HG03378 (cell line): Measurements from ENCODE around the gene HEPHL1.
"Not testable (repeated sequence)": the region's sequence is repeated elsewhere in the genome, so short reads cannot be mapped to it uniquely, and the experiment has no call there.

ENCODE experiments used
- ATAC-seq: cut with Tn5 transposase; IDR thresholded peaks from one replicate; pipeline ENCODE4 v1.9.1; 2021; ENCODE audit warnings: mild to moderate bottlenecking, moderate library complexity; ENCODE audit not compliant: unreplicated experiment

Gene HEPHL1, protein sequence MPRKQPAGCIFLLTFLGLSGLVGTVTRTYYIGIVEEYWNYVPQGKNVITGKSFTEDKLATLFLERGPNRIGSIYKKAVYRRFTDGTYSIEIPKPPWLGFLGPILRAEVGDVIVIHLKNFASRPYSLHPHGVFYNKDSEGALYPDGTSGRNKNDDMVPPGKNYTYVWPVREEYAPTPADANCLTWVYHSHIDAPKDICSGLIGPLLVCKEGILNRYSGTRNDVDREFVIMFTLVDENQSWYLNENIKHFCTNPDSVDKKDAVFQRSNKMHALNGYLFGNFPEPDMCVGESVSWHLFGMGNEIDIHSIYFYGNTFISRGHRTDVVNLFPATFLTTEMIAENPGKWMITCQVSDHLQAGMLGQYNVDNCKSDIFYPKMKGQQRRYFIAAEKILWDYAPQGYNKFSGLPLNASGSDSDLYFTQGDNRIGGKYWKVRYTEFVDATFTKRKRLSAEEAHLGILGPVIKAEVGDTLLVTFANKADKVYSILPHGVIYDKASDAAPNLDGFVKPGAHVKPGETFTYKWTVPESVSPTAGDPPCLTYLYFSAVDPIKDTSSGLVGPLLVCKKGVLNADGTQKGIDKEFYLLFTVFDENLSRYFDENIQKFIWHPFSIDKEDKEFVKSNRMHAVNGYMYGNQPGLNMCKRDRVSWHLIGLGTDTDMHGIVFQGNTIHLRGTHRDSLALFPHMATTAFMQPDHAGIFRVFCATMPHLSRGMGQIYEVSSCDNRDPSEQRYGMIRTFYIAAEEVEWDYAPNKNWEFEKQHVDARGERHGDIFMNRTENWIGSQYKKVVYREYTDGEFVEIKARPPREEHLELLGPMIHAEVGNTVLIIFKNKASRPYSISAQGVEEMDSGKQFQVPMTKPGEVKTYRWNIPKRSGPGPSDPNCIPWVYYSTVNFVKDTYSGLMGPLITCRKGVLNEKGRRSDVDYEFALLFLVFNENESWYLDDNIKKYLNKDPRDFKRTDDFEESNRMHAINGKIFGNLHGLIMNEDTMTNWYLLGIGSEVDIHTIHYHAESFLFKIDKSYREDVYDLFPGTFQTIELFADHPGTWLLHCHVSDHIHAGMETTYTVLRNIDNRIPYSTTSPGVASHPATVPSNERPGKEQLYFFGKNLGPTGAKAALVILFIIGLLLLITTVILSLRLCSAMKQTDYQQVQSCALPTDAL

DNA sequence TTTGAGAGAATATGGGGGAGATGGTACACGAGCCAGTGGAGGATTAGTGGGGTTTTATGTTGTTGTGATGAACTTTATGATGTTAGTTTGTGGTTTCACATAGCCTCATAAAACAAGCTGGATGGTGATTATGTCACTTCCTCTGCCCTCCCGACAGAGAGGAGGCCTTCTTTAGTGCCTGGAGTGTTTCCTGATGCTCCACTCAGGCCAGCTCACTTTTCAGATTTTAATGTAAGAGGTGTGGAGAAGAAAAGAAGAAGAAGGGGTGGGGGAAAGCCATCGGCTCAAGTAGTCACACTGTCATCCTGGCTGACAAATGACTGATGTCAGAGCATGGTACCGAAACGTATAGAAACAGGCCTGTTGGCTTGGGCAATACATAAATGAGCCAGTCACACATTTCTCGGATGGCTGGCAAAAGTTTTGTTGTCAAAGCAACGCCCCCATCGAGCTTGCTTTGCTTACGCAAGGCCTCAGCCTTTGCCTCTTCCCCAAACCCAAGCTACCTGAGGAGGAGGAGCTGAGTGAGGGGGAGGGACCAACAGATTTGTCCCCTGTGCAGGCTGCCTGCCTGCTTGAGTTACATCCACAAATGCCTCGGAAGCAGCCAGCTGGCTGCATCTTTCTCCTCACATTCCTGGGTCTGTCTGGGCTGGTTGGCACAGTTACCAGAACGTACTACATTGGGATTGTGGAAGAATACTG lies at the start of gene HEPHL1:
TSS of gene HEPHL1 (plus strand) at position 578 of the 705 bp plus-strand sequence. CDS start at position 593, 15 bp downstream.
- ATAC-seq: no peak

DNA sequence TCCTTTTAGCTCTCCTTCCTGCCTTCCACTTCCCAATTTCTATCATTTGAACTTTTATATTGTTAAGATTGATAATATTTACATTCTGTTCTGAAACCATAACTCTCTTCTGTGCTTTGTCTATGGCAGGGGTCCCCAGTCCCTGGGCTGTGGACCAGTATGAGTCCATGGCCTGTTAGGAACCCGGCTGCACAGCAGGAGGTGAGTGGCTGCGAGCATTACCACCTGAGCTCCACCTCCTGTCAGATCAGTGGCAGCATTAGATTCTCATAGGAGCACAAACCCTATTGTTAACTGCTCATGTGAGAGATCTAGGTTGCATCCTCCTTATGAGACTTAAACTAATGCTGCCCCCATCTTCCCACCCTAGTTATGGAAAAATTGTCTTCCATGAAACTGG lies 48.4 kb upstream of the HEPHL1 start:
- ATAC-seq: no peak

DNA sequence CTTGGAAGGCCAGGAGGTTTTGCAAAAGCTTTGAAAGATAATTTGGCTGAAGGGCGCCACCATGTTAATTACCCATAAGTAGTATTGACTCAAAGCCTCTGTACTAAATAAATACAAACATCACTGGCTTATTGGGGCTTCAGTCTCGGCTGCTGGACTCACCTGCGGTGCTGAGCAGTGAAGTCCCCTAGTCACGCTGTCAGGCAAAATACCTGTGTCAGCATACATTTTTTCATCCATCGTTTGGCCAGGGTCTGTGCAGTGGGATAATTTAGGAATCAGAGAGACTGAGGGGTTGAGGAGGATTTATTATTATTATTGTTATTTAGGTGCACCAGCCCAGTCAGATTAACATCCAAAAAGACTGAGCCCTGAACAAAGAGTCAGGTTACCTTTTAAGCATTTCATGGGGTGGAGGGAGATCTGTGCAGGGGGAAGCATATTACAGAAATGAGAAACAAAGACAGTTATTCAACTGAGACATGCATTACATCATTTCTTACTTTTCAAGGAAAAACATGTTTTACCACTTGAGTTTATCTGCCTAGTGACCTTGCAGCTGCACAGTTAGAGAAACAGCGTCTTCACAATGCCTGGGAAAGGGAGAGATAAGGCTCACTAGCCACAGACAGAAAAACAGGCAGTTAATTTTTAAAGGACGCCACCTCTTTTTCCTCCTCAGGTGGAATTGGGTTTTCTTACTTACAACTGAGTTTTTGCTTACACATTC lies 47.7 kb upstream of the HEPHL1 start:
- ATAC-seq: not testable (repeated sequence)

DNA sequence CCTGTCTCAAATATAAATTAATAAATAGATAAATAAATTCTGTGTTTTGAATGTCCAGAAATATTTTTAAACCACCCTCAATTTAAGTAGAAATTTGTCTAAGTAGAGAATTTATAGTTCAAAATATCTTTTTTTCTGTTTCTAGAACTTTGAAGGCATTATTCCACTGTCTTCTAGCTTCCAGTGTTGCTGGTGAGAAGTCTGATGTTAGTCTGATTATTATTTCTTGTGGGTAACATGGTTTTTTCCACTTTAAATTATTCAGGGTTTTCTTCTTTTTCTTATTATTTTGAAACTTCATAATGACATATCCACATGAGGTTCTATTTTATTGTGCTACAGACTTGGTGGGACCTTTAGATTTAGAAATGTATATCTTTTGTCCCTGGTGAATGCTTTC lies 46.4 kb upstream of the HEPHL1 start:
- ATAC-seq: no peak

DNA sequence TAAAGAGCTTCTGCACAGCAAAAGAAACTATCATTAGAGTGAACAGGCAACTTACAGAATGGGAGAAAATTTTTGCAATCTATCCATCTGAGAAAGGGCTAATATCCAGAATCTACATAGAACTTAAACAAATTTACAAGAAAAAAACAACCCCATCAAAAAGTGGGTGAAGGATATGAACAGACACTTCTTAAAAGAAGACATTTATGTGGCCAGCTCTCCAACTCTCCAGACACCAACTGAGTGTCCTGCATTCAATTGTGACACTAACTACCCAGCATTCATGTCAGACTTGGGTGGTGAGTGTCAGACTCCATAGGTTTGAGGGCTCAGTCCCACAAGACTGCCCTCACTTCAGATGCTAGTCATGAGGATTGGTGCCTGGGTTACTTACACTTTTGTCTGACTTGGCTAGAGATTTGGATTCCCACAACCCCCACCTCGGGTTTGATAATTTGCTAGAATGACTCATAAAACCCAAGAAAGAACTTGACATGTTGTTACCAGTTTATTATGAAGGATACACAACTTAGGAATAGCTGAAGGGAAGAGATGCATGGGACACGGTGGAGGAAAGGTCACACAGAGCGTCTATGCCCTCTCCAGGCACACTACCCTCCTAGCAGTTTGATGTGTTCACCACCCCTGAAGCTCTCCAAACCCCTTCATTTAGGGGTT lies 44.4 kb upstream of the HEPHL1 start:
- ATAC-seq: not testable (repeated sequence)

DNA sequence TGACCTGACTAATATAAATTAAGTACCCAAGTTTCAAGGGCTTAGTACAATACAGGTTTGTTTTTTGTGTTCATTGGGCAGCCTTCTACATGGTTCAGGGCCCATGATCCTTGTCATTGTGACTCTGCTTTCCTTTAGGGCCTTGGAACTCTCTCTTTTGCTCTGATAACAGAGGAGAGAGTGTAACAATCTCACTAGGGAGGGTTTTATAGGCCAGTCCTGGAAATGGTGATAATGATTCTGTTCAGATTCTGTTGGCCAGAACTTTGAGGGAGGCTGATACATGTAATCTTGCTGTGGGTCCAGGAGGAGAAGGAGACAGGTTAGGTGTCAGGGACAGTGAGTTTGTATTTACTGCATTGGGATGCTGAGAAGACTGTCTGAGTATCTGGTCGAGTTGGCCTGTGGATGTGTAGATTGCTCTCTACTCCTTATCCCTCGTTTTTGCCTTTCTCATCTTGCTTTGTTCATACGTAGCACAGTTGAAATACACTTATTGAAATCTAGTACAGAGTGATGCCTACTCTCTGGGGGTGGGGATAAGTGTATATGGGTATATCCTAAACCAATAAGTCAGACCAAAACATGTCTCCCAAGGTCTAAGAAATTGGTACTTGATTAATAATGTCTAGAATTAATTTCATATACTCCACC lies 37.5 kb upstream of the HEPHL1 start:
- no peak for ATAC-seq

DNA sequence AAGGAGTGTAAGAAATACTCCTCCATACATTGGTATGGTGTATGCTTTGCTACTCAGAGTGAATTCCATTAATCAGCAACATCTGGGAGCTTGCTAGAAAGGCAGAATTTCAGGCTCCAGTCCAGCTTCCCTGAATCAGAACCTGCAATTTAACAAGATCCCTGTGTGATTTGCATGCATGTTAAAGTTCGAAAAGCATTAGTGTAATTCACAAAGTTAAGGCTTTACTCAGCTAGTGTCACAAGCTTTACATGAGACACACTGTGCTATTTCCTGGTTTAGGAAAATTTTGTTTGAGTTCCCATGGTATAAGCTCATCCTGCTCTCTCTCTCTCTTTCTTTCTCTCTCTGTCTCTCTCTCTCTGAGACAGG lies 37.0 kb upstream of the HEPHL1 start:
- no peak for ATAC-seq

DNA sequence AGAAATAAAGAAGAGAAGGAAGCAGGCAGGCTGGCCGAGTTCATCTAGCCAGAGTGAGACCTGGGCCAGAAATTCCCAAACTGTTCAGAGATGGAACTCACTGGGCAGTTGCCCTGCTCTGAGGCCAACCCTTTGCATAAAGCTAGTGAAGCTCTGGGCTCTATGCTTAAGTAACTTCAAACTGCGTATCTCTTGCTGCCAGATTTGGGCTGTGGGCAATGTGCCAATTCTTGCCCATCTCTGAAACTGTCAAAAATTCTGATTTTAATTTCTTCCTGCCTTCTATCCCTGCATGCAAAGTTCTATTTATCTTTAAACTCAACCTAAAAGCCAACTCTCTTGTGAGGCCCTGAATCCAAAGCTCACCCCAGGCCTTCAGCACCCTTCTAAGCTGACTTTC lies 36.2 kb upstream of the HEPHL1 start:
- no peak for ATAC-seq

DNA sequence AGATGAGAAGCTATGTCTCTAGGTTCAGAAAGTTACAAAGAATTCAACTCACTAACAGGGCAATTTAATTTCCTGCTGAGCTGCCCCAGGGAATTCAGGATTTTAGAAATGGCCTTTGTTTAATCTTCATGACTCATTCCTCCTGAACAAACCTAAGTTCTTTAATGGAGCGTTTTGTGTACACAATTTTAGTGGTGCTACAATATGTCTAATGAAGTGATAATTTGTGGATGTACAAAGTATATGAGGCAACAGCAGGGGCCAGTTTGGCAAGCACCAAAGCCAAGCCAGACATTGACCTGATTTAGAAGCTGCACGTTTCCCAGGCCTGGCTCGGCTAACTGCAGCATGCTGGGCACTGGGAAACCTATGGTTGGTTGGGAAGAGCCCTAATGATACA lies 34.4 kb upstream of the HEPHL1 start:
- no peak for ATAC-seq

DNA sequence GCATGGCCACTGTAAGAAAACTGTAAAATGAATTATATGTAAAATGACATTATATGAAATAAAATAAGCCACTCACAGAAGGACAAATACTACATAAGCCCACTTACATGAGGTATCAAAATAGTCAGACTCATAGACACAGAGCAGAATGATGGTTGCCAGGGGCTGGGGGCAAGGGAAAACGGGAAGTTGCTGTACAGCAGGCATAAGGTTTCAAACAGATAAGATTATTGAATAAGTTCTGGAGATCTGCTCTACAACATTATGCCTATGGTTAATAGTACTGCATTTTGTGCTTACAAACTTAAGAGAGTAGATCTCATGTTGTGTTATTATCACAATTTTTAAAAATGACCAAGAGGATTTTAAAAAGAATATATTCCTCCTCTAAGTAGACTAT lies 32.7 kb upstream of the HEPHL1 start:
- no peak for ATAC-seq

DNA sequence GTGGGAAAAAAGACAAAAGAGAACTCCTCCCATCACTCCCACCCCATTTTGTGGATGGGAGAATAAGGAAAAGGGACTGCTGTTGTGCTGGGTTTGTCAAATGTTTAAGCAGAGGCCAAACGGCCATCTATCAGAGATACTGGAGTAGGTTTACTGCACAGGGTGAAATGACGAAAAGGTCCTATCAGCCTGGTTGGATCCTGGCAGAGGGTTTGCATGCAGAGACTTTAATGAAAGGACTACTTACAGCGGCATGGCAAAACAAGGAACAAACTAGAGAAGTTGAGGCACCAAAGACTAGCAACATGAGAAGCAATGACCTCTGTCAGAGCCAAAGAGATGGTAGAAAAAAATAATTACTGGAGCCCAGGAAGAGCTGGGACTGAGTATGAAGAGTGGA lies 32.2 kb upstream of the HEPHL1 start:
- no peak for ATAC-seq

DNA sequence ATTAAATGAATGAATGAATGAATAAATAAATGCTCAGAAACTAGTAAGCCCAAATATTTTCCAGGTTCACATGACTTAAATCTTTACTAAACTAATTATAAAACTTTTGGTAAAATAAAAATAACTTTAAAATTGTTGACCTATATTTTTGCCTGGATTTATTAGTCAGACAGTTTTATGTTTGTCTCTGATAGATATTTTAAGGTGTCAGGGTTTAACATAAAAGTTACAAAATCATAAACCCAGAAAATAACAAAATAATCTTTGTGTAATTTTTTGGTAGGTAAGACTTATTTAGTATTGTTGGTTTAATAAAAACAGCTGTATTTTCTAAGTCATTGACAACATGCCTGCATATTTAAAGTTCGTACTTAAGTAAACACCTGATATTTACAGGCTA lies 27.4 kb upstream of the HEPHL1 start:
- no peak for ATAC-seq

DNA sequence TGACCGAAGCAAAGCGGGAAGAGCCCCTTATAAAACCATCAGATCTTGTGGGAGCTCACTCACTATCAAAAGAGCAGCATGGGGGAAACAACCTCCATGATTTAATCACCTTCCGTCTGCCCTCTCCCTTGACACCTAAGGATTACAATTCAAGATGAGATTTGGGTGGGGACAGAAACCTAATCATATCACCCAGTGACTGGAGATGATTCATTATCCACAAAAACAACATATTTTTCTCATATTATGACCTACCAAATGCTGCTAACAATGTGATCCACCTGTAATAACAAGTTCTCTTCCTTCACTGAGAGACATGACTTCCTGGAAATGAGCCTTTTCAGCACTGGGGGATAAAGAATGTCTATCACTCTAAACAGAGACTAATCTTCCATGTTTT lies 23.4 kb upstream of the HEPHL1 start:
- ATAC-seq: no peak

DNA sequence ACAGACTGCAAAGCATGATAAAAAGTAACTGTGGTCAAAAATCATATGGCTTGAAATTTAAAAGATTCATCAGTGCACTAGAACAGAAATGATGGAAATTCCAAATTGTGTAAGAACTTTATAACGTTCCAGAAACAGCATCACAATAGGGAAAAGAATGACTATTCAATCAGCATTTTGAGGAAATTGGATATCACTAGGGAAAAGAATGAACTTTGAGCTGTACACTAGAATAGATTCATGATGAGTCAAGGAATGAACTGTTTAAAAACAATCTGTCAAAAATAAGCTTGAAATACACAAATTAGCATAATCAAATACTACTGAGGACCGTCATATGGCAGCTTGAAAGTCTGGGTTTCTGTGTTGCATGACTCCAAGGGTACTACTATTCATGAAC lies 20.5 kb upstream of the HEPHL1 start:
- ATAC-seq: no peak

DNA sequence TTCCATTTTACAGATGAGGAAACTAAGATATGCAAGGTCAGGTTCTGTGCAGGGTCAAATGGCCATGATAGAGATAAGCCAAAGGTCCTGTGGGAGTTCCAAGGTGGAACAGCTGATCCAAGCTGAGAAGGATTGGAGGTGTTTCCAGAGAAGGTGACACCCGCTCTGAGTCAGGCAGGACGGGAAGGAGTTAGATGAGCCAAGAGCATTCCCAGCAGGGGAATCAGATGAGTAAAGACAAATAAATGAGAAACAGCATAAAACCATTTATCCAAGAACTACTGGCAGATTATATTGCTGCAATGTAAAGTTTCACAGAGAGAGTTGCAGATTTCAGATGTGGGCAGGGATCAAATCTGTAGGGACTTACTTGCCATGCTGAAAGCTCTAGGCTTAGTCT lies 18.9 kb upstream of the HEPHL1 start:
- ATAC-seq: no peak

DNA sequence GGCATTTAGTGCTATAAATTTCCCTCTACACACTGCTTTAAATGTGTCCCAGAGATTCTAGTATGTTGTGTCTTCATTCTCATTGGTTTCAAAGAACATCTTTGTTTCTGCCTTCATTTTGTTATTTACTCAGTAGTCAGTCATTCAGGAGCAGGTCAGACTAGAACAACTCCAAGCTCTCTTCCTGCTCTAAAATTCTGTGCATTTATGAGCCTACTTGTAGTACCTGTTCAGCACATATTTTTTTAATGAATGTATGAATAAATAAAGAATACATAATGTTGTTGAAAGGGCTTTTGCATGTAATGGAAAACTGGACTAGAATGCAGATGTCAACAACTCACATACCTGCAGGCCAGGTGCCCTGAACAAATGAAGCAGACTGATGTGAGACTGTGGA lies 13.7 kb upstream of the HEPHL1 start:
- no peak for ATAC-seq

DNA sequence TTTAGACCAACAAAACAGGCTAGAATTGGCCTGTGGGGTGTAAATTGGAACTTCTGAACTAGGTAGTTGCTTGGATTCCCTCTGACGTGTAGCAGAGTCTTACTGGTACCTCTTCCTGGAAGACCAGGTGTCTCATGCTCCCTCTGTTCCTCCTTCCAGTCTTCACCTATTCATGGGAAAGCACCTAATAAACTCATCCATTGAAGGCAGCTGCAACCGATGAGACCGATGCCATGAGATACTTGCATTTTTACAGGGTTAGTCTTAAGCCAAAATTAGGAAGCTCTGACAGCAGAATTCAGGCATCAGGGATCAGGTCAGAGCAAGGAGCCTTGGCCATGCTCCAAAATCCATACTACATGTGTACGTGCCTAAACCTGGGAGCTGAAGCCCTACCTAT lies 13.2 kb upstream of the HEPHL1 start:
- ATAC-seq: no peak

DNA sequence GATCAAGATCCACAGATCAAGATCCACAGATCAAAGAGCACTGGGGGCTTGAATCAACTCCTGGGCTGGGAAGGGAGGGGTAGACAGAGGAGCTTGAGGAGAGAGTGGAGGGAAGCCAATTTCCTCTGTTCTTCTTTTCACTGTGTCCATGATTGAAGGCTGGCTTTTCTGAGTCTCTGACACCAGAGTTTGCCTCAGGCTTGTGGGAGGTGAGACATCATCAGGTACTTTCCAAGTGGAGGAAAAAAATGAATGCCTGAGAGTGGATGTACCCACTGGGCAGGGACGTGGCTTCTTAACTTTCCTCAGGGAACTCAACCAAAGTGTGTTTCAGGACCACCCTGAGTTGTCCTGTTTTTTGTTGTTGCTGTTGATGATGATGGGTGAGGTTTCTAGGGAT lies 11.0 kb upstream of the HEPHL1 start:
- no peak for ATAC-seq

DNA sequence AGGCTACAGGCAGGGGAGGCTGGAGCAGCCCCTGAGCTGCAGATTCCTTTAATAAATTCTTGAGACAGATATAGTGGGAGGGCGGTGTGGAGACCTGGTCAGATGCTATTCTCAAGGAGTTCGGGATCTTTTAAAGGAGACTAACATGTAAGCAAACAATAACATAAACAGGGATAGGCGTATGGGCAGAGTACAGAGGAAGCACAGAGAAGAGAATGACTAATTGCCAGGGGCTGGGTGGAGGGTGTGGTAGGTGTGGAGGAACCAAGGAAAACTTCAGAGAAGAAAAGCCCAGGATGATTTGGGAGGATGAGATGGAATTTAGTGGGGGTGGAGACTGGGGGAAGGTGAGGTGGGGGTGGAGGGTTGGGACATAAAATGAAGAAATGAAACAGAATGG lies 9.7 kb upstream of the HEPHL1 start:
- no peak for ATAC-seq
